ENCODE results near the gene KIF5B.

DNA sequence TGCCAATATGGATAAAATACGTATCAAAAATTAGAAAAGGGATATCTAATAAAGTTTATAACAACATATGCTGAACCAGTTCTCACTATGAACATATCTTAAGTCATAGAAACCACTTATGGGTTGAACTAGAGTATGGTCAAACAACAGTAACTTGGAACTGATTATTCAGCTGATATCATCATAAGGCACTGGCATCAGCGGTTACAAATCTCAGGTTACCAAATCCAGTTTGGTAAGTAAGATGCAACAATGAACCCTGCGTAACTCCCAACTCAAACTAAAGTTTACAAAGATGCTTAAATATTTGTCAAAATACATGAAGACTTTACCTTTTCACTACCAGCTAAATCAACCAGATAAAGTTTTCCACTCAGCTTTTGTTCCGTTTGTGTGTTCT lies 19.3 kb downstream of the KIF5B start:
- TF ChIP-seq, protein P1, sequence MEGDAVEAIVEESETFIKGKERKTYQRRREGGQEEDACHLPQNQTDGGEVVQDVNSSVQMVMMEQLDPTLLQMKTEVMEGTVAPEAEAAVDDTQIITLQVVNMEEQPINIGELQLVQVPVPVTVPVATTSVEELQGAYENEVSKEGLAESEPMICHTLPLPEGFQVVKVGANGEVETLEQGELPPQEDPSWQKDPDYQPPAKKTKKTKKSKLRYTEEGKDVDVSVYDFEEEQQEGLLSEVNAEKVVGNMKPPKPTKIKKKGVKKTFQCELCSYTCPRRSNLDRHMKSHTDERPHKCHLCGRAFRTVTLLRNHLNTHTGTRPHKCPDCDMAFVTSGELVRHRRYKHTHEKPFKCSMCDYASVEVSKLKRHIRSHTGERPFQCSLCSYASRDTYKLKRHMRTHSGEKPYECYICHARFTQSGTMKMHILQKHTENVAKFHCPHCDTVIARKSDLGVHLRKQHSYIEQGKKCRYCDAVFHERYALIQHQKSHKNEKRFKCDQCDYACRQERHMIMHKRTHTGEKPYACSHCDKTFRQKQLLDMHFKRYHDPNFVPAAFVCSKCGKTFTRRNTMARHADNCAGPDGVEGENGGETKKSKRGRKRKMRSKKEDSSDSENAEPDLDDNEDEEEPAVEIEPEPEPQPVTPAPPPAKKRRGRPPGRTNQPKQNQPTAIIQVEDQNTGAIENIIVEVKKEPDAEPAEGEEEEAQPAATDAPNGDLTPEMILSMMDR (IDR thresholded peaks at IDR 0.05) = no peak
- TF ChIP-seq POLR2A (IDR thresholded peaks at IDR 0.05) = no peak
